ENCODE results near the gene WDTC1. TPM values are rescaled to one million over a fixed set of nuclear protein-coding genes. Genes with fewer than 3 reads are reported as not detected.
"Not testable (repeated sequence)": the region's sequence is repeated elsewhere in the genome, so short reads cannot be mapped to it uniquely, and the experiment has no call there.

WDTC1 gene
- polyA plus RNA-seq, 3 donors = 46.7 to 54.0 (median 47.0) TPM

DNA sequence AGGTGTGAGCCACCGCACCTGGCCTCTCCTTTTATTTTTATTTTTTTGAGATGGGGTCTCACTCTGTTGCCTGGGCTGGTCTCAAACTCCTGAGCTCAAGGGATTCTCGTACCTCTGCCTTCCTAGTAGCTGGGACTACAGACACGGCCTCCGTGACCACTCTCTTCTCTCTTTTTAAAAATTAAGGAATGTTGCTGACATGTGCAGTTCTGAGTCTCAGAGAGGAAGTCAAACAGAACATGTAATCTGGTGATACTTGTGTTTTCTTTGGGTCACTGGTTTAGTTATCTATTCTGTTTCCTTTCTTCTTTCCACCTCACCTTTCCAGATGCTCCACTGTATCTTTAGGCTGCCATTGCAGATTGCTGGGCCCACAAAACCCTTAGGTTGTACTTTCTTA is 2.7 kb downstream of the WDTC1 start:
- no peak for DNase-seq

DNA sequence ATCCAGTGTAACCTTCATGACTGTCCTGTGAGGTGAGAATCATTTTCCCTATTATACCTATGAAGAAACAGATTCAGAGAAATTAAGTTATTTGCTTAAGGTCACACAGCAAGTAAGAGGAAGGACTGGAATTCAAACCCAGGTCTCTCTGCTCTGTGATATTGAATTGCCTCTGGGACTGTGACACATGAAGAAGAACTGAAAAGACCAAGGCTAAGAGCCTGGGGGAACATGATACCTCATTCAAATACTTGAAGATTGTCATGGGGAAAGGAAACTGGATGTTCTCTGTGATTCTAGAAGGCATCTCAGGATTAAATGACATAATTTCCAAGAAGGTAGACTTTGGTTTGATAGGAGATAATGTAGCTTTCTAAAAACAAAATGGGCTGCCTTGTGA is 3.6 kb downstream of the WDTC1 start:
- DNase-seq = no peak

DNA sequence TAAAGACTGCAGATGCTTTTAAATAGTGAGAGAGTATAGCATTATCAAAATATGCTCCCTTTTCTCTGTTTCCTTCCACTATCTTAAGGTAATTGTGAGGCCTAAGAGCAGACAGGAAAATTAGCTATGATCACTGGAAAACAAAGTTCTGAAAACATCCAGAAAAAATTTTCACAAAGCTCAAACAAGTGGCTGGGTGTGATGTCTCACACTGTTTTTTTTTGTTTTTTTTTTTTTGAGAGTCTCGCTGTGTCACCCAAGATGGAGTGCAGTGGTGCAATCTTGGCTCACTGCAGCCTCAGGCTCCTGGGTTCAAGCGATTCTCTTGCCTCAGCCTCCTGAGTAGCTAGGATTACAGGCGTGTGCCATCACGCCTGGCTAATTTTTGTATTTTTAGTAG is 7.2 kb downstream of the WDTC1 start:
- DNase-seq = no peak

DNA sequence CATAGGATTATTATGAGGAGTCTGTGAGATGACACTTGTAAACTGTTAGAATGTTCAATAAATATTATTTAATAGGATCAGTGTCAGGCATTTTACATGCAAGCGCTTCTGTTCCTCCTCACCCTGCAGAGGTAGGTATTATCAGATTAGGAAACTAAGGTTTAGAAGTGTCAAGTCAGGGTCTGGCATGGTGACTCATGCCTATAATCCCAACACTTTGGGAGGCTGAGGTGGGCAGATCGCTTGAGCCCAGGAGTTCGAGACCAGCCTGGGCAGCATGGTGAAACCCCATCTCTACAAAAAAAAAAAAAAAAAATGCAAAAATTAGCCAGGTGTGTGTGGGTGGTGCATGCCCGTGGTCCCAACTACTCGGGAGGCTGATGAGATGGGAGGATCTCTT is 9.2 kb downstream of the WDTC1 start:
- not testable (repeated sequence) for DNase-seq

DNA sequence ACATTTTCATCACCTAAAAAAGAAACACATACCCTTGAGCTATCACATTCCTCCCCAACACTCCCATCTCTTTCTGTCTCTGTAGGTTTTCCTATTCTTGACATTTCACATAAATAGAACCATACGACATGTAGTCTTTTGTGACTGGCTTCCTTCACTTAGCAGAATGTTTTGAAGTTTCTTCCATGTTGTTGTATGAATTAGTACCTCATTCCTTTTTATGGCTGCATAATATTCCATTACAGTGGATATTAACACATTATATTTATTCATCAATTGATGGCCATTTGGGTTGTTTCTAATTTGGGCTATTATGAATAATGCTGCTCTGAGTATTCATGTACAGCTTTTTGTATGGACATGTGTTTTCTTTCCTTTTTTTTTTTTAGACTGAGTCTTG is 11.8 kb downstream of the WDTC1 start:
- DNase-seq = no peak

DNA sequence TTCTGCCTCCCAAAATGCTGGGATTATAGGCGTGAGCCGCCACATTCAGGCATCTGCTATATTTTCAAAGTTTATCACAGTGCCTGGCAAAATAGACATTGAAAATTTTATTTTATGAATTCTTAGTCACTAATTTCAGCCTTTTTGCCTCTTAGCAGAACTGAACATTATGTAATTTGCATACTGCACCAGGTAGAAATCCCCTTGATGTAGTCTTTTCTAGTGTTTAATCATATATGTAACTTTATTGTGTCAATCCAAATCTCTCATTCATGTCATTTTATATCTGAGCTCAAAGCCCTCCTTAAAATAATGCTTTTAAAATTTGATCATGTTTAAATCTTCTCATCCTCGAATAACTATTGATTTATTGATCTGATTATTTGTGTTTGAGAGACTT is 19.2 kb downstream of the WDTC1 start:
- no peak for DNase-seq

DNA sequence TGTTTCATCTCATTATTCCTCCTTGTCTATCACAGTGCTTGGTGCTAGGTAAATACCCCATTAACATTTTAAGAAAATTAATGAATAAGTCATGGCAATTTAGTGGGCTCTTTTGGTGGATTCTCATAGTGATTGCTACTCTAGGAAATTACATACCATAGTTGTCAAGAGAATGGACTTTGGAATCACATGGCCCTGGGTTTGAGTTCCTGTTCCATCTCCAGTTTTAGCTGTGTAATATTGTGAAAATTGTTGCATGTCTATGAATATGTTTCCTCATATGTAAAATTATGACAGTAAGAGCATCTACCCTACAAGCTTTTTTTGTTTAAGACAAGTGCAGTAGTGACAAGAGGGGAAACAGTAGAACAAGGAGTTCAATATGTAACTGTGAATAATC is 20.7 kb downstream of the WDTC1 start:
- DNase-seq = no peak

DNA sequence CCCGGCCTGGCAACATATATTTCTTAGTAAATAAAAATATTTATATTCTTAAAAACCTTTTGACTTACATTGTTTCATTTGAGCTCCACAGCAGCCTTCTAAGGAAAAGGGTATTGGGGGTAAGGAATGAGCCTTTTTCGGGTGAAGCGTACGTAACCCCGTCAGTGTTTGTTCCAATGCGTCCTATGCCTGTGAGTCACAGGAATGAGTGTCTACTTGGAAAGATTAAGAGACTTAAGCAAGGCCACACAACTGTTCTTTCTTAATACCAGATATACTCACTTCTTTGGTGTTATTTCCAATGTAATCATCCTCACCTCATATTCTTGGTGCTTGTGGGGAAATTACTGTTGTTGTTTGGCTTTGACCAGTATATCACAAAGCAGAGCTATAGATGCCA is 22.7 kb downstream of the WDTC1 start:
- DNase-seq = no peak

DNA sequence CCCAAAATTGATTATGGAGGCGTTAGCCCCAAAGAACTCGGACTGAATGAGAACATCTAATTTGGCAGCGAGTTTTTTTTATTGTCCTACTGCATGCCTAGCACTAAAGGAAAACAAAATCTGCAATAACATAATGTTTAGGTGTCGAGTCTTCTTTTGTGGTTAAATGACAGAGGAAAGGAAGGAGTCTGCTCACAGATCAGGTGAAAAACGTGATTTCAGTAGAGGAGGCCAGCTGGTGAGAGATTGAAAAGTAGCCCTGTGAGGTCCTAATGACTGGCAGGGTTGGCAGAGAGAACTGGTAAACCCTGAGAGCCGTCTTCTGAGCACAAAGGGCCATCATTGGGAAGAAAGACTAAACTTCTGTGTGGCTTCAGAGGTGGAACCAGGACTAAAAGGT is 24.2 kb downstream of the WDTC1 start:
- DNase-seq = no peak

DNA sequence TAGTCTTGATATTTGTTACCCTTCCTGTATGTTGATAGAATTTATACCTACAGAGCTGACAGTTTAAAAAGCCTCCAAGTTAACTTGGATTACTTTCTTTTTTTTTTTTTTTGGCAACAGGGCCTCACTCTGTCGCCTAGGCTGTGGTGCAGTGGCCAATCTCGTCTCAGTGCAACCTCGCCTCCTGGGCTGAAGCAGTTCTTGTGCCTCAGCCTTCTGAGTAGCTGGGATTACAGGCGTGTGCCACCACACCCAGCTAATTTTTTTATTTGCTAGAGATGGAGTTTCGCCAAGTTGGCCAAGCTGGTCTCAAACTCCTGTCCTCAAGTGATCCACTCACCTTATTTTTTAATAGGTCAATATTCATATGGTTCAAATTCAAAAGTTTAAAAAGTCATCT is 32.7 kb downstream of the WDTC1 start:
- no peak for DNase-seq

DNA sequence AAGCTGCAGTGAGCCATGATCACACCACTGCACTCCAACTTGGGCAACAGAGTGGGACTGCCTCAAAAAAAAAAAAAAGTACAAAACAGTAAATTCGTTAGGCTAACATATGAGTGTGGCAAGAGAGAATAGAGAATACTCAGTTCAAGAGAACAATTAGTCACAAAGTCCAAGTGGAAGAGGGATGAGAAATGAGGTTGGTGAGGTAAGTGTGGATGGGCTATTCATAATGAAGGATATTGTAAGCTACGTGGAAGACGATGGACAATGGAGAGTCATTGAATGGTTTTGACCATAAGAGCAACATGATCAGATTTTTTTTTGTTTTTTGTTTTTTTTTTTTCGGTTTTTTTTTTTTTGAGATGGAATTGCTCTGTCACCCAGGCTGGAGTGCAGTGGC is 34.8 kb downstream of the WDTC1 start:
- no peak for DNase-seq

DNA sequence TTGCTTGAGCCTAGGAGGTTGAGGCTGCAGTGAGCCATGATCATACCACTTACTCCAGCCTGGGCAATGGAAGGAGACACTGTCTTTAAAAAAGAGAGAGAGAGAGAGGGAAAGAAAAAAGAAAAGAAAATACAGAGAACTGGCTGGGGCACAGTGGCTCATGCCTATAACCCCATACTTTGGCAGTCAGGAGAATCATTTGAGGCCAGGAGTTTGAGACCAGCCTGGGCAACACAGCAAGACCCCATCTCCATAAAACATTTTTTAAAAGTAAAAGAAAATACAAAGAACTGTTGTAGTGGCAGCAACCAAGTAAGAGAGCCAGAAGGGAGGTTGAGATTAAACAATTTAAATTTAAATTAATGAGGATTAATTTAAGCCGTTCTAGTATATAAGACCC is 39.8 kb downstream of the WDTC1 start:
- no peak for DNase-seq

DNA sequence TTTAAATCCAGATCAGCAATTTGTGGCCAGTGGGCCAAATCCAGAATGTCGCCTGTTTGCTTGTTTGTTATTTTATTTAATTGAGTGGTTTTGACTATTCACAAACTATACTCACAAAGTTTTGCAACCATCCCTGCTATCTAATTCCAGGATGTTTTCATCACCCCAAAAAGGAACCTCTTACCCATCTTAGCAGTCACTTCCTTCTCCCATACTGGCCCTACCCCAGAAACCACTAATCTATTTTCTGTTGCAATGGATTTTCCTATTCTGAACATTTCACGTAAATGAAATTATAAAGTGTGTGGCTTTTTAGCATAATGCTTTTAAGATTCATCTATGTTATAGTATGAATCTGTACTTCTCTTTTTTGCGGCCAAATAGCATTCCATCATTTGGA is 41.3 kb downstream of the WDTC1 start:
- DNase-seq = no peak

DNA sequence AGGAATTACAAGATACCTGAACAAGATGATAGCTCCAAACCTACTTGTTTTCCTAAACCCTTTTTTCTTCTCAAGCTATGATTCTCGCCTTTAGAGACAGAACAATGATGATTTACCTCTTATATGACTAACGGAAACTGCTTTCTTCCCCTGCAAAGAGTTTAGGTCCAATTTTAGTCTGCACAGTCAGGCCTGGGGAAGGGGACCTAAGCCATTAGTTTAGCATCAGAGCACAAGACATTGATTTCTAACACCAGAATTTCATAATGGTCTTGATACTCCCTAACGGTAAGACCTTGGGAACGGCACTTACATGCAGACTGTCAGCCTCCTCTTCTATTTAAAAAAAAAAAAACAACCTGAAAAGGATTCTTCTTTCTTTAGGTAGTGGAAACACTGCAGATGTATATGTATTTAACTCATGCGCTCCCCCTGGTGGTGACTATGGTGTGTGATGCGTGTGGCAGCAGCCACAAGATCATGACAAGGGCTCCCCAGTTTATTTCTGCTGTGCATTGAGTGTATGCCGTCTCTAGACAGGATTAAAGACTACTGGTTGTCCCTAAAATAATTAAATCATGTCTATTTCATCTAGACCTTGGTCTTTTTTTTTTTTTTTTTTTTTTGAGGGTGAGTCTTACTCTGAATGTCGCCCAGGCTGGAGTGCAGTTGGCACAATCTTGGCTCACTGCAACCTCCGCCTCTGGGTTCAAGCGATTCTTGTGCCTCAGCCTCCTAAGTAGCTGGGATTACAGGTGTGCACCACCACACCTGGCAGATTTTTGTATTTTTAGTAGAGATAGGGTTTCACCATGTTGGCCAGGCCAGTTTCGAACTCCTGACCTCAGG is 50.2 kb downstream of the WDTC1 start:
- DNase-seq = peak; percentile 73

DNA sequence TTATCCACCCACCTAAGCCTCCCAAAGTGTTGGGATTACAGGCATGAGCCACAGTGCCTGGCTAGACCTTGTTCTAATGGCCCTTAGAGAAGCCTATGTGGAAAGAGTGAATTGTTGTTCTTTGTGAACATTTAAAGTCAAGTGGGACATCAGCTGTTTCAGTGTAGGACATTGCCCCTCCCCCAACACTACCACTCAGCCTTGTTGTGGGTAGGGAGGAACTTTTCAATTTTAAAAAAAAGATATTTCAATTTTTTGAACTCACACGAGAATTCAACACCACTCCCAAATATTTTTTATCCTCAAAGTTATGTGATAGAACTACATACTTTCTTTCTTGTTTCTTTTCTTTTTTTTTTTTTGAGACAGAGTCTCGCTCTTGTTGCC is 50.8 kb downstream of the WDTC1 start:
- no peak for DNase-seq

DNA sequence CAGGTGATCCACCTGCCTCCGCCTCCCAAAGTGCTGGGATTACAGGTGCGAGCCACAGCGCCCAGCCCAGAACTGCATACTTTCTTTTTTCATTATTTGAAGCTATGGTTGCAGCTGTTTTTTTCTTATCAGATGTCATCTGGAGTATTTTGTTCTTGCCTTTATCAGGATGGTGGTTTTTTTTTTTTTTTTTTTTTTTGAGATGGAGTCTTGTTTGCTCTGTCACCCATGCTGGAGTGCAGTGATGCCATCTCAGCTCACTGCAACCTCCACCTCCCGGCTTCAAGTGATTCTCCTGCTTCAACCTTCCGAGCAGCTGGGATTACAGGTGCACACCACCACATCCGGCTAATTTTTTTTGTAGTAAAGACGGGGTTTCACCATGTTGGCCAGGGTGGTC is 51.4 kb downstream of the WDTC1 start:
- not testable (repeated sequence) for DNase-seq

DNA sequence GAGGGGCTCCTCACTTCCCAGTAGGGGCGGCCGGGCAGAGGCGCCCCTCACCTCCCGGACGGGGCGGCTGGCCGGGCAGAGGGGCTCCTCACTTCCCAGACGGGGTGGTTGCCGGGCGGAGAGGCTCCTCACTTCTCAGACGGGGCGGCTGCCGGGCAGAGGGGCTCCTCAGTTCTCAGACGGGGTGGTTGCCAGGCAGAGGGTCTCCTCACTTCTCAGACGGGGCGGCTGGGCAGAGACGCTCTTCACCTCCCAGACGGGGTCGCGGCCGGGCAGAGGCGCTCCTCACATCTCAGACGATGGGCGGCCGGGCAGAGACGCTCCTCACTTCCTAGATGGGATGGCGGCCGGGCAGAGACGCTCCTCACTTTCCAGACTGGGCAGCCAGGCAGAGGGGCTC is 54.7 kb downstream of the WDTC1 start:
- not testable (repeated sequence) for DNase-seq

DNA sequence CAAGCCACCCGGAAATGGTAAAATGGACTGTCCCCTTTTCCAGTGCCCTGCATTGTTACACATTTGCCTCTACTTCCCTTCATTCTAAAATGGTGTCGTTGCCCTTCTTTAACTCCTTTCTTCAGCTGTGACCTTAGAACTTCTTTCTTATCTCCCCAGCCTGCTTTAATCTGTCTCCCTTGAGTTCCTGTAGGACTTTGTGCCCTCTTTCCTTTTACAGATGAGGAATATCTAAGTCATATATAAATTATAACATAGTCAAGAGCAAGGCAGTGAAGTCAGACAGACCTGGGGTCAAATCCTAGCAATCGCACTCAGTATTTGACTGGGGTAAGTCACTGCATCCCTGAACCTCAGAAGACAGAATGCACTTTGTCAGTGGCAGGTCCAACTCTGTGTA is 56.1 kb downstream of the WDTC1 start:
- no peak for DNase-seq

DNA sequence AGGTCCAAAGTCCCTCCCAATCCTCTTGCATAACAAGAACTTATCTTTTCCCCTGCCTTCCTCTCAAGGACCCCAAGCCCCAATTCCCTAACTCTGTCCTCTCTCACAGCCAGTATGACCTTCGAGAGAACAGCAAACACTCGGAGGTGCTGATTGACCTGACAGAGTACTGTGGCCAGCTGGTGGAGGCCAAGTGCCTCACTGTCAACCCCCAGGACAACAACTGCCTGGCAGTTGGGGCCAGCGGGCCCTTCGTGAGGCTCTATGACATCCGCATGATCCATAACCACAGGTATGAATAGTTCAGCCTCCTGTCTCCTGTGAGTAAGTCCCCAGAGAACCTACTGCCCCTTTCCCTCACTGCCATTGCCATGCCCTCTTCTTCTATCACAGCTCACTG is 57.7 kb downstream of the WDTC1 start:
- DNase-seq = no peak

DNA sequence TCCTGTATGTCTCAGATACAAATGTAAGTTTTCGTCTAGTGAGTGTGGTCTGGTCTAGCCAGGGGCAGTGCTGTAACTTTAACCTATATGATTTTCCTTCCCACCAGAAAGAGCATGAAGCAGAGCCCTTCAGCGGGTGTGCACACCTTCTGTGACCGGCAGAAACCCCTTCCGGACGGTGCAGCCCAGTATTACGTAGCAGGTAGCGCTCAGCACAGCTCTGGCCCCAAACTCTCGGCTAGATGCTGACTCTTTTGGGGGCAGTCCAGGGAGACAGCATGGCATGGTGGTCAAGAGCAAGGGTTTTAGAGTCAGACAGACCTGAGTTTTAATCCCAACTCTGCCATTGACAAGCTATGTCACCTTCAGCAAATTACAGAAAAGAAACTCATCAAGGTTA is 59.5 kb downstream of the WDTC1 start:
- DNase-seq = no peak

DNA sequence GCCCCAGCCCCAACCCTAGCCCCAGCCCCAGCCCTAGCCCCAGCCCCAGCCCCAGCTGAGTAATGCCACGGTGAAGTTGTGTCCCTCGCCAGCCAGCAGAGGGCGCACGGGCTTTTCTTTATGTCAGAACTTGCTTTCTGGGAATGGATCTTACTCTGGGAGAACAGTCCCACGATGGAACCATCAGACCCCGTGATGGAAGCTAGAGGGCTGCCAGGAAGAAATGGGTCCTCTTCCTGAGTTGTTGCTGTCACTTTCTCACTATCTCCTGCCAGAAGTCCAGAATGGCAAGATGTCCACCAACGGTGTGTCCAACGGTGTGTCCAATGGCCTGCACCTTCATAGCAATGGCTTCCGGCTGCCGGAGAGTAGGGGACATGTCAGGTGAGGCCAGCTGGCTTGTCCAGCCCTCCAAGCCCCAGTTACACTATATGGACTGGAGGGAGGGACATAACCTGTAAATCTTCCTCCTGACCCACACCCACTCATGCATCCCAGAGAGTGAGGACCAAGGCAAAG is 62.4 kb downstream of the WDTC1 start:
- no peak for DNase-seq

DNA sequence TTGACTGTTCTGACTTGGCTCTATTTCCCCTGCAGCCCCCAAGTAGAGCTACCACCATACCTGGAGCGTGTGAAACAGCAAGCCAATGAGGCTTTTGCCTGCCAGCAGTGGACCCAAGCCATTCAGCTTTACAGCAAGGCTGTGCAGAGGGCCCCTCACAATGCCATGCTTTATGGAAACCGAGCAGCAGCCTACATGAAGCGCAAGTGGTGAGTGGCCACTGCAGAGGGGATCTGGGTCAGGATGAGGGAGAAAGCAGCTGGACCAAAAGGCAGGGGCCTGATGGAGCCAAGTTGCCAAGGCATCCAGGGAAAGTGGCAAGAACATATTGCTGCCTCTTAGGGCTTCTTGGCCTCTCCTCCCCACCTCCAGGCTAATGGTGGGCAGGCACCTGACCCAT is 63.5 kb downstream of the WDTC1 start:
- DNase-seq = no peak

DNA sequence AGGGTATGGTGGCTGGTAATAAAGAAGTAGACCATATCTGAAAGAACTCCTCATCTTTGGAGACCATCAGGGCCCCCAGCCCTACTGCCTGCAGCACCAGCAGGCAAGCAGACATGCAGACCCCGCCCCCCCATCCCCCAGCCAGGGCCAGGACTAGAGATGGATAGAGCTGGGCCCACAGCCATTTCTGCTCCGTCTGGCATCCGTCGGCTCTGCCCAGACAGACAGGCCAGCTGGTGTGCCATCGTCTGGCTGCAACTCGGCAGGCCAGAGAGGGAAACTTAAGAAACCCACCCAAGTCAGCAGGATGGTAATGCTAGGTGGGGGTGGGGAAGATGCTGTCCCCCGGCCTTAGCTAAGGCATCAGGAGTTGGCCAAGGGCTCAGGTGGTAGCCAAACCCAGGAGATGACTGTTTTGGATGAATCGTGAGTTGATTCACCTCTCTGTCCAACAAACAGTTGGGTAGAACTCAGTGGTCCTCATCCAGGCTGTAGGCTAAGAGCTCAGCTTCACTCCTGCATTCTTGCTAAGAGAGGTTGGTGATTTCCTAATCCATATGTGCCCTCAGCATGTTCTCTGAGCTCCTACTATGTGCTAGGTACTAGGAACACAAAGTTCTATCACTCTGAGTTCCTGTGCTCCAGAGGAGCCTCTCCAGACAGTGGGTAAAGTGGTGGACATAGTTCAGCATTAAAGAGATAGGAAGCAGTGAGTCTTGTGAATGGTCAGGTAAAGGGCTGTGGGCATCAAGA is 64.4 kb downstream of the WDTC1 start:
- DNase-seq = no peak
